GM23338 (cell line): Measurements from ENCODE around the gene CLDN16. TPM values are rescaled to one million over a fixed set of nuclear protein-coding genes. Genes with fewer than 3 reads are reported as not detected.

Experiments used
- ATAC-seq: fragments of 200-7000 bp; cut with Tn5 transposase; 3 replicates; pipeline ENCODE4 v1.9.1; 2020
- DNase-seq: peaks from one replicate; pipeline ENCODE4 v3.0.0-alpha.2; 2015; ENCODE audit warnings: low spot score
- H2AFZ ChIP-seq: fragments of 200-600 bp; sonication (generic); 2 replicates; pipeline ENCODE4 v1.8.0; 2016; ENCODE audit warnings: antibody characterized with exemption, mild to moderate bottlenecking, moderate library complexity
- H3F3A ChIP-seq: fragments of 200-600 bp; sonication (generic); replicated peaks from 2 replicates; pipeline ENCODE4 v1.8.0; 2017; ENCODE audit warnings: antibody characterized with exemption, mixed run types, low read depth
- H3K27ac ChIP-seq: fragments of 200-600 bp; sonication (generic); 2 replicates; pipeline ENCODE4 v1.6.1; 2016; ENCODE audit warnings: low read depth
- H3K27me3 ChIP-seq: fragments of 200-600 bp; sonication (generic); 2 replicates; pipeline ENCODE4 v1.8.0; 2016; ENCODE audit warnings: mild to moderate bottlenecking, mixed run types, moderate library complexity; ENCODE audit not compliant: insufficient read depth
- H3K36me3 ChIP-seq: fragments of 200-600 bp; sonication (generic); 2 replicates; pipeline ENCODE4 v1.8.0; 2016; ENCODE audit warnings: mild to moderate bottlenecking; ENCODE audit not compliant: insufficient read depth
- H3K4me1 ChIP-seq: fragments of 200-600 bp; sonication (generic); 2 replicates; pipeline ENCODE4 v1.8.0; 2016; ENCODE audit warnings: mild to moderate bottlenecking, moderate library complexity; ENCODE audit not compliant: insufficient read depth
- H3K4me2 ChIP-seq: fragments of 200-600 bp; sonication (generic); 2 replicates; pipeline ENCODE4 v1.7.1; 2017; ENCODE audit warnings: mixed run types
- H3K4me3 ChIP-seq: fragments of 200-600 bp; sonication (generic); 2 replicates; pipeline ENCODE4 v1.6.1; 2016; ENCODE audit warnings: mixed run types
- H3K79me2 ChIP-seq: fragments of 200-600 bp; sonication (generic); replicated peaks from 2 replicates; pipeline ENCODE4 v1.8.0; 2017; ENCODE audit warnings: mild to moderate bottlenecking; ENCODE audit not compliant: insufficient read depth
- H3K9me2 ChIP-seq: fragments of 200-600 bp; sonication (generic); 2 replicates; pipeline ENCODE4 v1.8.0; 2017; ENCODE audit not compliant: insufficient read depth
- H4K20me1 ChIP-seq: fragments of 200-600 bp; sonication (generic); replicated peaks from 2 replicates; pipeline ENCODE4 v1.8.0; 2017; ENCODE audit warnings: mild to moderate bottlenecking; ENCODE audit not compliant: insufficient read depth
- H3K27ac Mint-ChIP-seq: 2 replicates; pipeline ENCODE4 v1.8.0; 2020; ENCODE audit warnings: inconsistent platforms, mild to moderate bottlenecking, moderate library complexity, mixed read lengths
- H3K27me3 Mint-ChIP-seq: 3 replicates; pipeline ENCODE4 v1.8.0; 2022; ENCODE audit warnings: low read depth, mild to moderate bottlenecking, moderate library complexity, mixed read lengths, inconsistent platforms; ENCODE audit not compliant: insufficient read depth, poor library complexity
- H3K36me3 Mint-ChIP-seq: 3 replicates; pipeline ENCODE4 v1.8.0; 2021; ENCODE audit warnings: low read depth, mild to moderate bottlenecking, inconsistent platforms, moderate library complexity, mixed read lengths
- H3K4me1 Mint-ChIP-seq: 3 replicates; pipeline ENCODE4 v1.8.0; 2020; ENCODE audit warnings: mild to moderate bottlenecking, inconsistent platforms, mixed read lengths
- H3K4me3 Mint-ChIP-seq: 3 replicates; pipeline ENCODE4 v1.8.0; 2021; ENCODE audit warnings: moderate library complexity, mild to moderate bottlenecking, inconsistent platforms, mixed read lengths
- H3K9me3 Mint-ChIP-seq: 3 replicates; pipeline ENCODE4 v1.8.0; 2020; ENCODE audit warnings: moderate library complexity, mild to moderate bottlenecking, inconsistent platforms, mixed read lengths
- EZH2 ChIP-seq: fragments of 200-600 bp; sonication (generic); IDR thresholded peaks from one replicate; pipeline ENCODE4 v1.8.0; 2017; ENCODE audit warnings: antibody characterized with exemption, mild to moderate bottlenecking, low read depth; ENCODE audit not compliant: unreplicated experiment
- EZH2phosphoT487 ChIP-seq: fragments of 200-600 bp; sonication (generic); IDR thresholded peaks from one replicate; pipeline ENCODE4 v1.8.1; 2018; ENCODE audit warnings: antibody characterized with exemption; ENCODE audit not compliant: unreplicated experiment
- JUNB ChIP-seq: IDR thresholded peaks from one replicate; pipeline ENCODE4 v1.6.1; 2016; ENCODE audit warnings: antibody characterized with exemption; ENCODE audit not compliant: unreplicated experiment
- POLR2AphosphoS5 ChIP-seq: IDR thresholded peaks from 2 replicates; pipeline ENCODE4 v1.6.1; 2016; ENCODE audit warnings: antibody characterized with exemption, low read depth
- STAT1 ChIP-seq: IDR thresholded peaks from one replicate; pipeline ENCODE4 v1.6.1; 2016; ENCODE audit warnings: antibody characterized with exemption; ENCODE audit not compliant: unreplicated experiment
- ZNF114 ChIP-seq: fragments of 250-450 bp; sonication (Bioruptor Pico); IDR thresholded peaks from 2 replicates; pipeline ENCODE4 v1.5.0; 2020; ENCODE audit warnings: mild to moderate bottlenecking, moderate library complexity
- ZNF331 ChIP-seq: fragments of 250-450 bp; sonication (Bioruptor Pico); IDR thresholded peaks from 2 replicates; pipeline ENCODE4 v1.5.0; 2020; ENCODE audit warnings: low read depth, mild to moderate bottlenecking, moderate library complexity
- polyA plus RNA-seq: library from polyadenylated mRNA; unstranded; fragments of >200 nt; fragmentation: Nextera tagmentation; extraction: Ambion mirVana; gene quantifications from 2 replicates; pipeline ENCODE4 v1.2.1, GENCODE V29; 2016
- total RNA-seq: library from RNA; depleted of rRNA; stranded (reverse); fragments of >200 nt; shearing (Covaris generic); gene quantifications from 2 replicates; pipeline ENCODE4 v1.2.3, GENCODE V29; 2014
- TF ChIP-seq, protein P1 (sequence below), 2 experiments: fragments of 200-600 bp in 1 of 2; sonication (generic) in 1 of 2; conservative IDR thresholded peaks; 2 replicates each; pipeline versions ENCODE4 v1.5.1 to v1.6.1; 2016 to 2017; ENCODE audit warnings: antibody characterized with exemption in 2 of 2, low read depth in 2 of 2, mild to moderate bottlenecking in 2 of 2, moderate library complexity in 1 of 2
- TF ChIP-seq, protein P2 (sequence below): fragments of 250-450 bp; sonication (Bioruptor Pico); IDR thresholded peaks from 2 replicates; pipeline ENCODE4 v1.5.0; 2020; ENCODE audit warnings: mild to moderate bottlenecking, moderate library complexity

CLDN16 gene
- total and polyA plus RNA-seq, 2 experiments from 2014 or later, result 0.06 TPM; not detected in 1

DNA sequence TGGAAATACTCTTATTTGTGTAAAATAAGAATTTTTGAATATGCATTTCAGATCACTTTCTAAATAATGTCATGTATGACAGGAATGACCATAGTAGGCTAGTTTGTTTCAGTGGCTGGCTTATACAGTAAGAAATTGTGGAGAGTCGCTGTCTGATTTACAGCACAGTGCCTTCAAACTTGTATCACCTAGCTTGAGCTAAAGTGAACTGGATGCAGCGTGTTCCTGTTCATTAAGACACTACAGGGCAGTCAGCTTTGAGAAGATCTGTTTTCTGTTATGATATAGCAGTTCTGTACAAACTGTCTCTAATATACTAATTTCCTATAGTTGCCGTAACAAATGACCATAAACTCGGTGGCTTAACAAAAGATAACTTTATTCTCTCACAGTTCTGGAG lies 9.9 kb downstream of the CLDN16 start (continued):
- TF ChIP-seq, protein P1, sequence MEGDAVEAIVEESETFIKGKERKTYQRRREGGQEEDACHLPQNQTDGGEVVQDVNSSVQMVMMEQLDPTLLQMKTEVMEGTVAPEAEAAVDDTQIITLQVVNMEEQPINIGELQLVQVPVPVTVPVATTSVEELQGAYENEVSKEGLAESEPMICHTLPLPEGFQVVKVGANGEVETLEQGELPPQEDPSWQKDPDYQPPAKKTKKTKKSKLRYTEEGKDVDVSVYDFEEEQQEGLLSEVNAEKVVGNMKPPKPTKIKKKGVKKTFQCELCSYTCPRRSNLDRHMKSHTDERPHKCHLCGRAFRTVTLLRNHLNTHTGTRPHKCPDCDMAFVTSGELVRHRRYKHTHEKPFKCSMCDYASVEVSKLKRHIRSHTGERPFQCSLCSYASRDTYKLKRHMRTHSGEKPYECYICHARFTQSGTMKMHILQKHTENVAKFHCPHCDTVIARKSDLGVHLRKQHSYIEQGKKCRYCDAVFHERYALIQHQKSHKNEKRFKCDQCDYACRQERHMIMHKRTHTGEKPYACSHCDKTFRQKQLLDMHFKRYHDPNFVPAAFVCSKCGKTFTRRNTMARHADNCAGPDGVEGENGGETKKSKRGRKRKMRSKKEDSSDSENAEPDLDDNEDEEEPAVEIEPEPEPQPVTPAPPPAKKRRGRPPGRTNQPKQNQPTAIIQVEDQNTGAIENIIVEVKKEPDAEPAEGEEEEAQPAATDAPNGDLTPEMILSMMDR (conservative IDR thresholded peaks at IDR 0.05; ENCODE audit: low read depth in 2 of 2), result no peak

DNA sequence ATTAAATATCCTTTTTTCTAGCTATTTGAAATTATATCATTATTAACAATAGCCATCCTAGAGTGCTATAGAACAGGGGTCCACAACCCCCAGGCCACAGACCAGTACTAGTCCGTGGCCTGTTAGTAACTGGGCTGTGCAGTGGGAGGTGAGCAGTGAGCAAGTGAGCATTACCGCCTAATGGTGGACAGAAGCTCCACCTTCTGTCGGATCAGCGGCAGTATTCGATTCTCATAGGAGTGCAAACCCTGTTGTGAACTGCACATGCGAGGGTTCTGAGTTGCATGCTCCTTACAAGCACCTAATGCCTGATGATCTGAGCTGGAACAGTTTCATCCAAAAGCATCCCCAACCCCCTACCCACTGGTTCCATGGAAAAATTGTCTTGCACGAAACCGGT lies 11.7 kb downstream of the CLDN16 start:
- no peaks in the 10 kb centered on the region for H3K4me1 ChIP-seq
- no peak overlapping the region for H3K4me3 Mint-ChIP-seq

DNA sequence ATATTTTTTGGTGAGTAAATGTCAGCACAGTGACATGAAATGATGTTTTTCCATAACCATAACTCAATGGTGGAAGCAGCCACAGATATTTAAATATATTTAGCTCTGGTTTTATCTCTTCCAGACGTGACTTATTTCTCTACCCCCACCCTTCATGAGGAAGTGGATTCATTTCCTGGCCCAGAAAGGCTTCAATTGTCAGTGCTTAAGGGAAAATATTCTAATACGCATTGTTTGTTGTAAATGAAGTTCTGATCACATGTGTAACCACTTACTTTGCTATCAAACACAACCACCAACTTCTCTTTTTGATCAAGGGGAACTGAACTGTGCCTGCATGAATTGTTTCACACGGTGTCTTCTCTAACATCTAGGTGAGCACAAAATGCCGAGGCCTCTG lies 14.0 kb downstream of the CLDN16 start:
- Histone ChIP-seq H4K20me1 (no peaks in the 10 kb centered on the region), H3K9me2 (no peaks in the 10 kb centered on the region), H2AFZ (no peak overlapping the region), H3K27me3 (no peaks in the 10 kb centered on the region), H3K4me2 (no peak overlapping the region), H3K79me2 (no peaks in the 10 kb centered on the region), H3K4me3 (no peak overlapping the region), H3F3A (no peaks in the 10 kb centered on the region), H3K27ac (no peak overlapping the region), H3K4me1 (no peaks in the 10 kb centered on the region), H3K36me3 (no peaks in the 10 kb centered on the region)
- H3K36me3 Mint-ChIP-seq, result no peaks in the 10 kb centered on the region
- no peak overlapping the region for H3K4me3 Mint-ChIP-seq
- H3K9me3 Mint-ChIP-seq, result no peaks in the 10 kb centered on the region
- ATAC-seq, result no peak
- peaks cover 1% of the 10 kb centered on the region for H3K27me3 Mint-ChIP-seq
- peak overlapping the region; percentile 59; the same call in 1 of the 2 replicates for H3K27ac Mint-ChIP-seq
- no peak for DNase-seq
- no peaks in the 10 kb centered on the region for H3K4me1 Mint-ChIP-seq
- no peak for TF ChIP-seq JUNB
- TF ChIP-seq, protein P2, sequence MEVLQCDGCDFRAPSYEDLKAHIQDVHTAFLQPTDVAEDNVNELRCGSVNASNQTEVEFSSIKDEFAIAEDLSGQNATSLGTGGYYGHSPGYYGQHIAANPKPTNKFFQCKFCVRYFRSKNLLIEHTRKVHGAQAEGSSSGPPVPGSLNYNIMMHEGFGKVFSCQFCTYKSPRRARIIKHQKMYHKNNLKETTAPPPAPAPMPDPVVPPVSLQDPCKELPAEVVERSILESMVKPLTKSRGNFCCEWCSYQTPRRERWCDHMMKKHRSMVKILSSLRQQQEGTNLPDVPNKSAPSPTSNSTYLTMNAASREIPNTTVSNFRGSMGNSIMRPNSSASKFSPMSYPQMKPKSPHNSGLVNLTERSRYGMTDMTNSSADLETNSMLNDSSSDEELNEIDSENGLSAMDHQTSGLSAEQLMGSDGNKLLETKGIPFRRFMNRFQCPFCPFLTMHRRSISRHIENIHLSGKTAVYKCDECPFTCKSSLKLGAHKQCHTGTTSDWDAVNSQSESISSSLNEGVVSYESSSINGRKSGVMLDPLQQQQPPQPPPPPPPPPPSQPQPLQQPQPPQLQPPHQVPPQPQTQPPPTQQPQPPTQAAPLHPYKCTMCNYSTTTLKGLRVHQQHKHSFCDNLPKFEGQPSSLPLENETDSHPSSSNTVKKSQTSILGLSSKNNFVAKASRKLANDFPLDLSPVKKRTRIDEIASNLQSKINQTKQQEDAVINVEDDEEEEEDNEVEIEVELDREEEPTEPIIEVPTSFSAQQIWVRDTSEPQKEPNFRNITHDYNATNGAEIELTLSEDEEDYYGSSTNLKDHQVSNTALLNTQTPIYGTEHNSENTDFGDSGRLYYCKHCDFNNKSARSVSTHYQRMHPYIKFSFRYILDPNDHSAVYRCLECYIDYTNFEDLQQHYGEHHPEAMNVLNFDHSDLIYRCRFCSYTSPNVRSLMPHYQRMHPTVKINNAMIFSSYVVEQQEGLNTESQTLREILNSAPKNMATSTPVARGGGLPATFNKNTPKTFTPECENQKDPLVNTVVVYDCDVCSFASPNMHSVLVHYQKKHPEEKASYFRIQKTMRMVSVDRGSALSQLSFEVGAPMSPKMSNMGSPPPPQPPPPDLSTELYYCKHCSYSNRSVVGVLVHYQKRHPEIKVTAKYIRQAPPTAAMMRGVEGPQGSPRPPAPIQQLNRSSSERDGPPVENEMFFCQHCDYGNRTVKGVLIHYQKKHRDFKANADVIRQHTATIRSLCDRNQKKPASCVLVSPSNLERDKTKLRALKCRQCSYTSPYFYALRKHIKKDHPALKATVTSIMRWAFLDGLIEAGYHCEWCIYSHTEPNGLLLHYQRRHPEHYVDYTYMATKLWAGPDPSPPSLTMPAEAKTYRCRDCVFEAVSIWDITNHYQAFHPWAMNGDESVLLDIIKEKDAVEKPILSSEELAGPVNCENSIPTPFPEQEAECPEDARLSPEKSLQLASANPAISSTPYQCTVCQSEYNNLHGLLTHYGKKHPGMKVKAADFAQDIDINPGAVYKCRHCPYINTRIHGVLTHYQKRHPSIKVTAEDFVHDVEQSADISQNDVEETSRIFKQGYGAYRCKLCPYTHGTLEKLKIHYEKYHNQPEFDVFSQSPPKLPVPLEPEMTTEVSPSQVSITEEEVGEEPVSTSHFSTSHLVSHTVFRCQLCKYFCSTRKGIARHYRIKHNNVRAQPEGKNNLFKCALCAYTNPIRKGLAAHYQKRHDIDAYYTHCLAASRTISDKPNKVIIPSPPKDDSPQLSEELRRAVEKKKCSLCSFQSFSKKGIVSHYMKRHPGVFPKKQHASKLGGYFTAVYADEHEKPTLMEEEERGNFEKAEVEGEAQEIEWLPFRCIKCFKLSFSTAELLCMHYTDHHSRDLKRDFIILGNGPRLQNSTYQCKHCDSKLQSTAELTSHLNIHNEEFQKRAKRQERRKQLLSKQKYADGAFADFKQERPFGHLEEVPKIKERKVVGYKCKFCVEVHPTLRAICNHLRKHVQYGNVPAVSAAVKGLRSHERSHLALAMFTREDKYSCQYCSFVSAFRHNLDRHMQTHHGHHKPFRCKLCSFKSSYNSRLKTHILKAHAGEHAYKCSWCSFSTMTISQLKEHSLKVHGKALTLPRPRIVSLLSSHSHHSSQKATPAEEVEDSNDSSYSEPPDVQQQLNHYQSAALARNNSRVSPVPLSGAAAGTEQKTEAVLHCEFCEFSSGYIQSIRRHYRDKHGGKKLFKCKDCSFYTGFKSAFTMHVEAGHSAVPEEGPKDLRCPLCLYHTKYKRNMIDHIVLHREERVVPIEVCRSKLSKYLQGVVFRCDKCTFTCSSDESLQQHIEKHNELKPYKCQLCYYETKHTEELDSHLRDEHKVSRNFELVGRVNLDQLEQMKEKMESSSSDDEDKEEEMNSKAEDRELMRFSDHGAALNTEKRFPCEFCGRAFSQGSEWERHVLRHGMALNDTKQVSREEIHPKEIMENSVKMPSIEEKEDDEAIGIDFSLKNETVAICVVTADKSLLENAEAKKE, result no peak
- no peak for TF ChIP-seq POLR2AphosphoS5
- no peak for TF ChIP-seq EZH2
- no peak for TF ChIP-seq STAT1
- no peak for TF ChIP-seq ZNF114 (CRISPR knock-in tag)
- TF ChIP-seq EZH2phosphoT487, result no peak

More for the DNA sequence above, 11.7 kb downstream of the CLDN16 start:
- Histone ChIP-seq H3K27ac (no peak overlapping the region), H3K4me3 (no peak overlapping the region), H2AFZ (peak overlapping the region; percentile 18; the same call in 1 of the 2 replicates), H4K20me1 (no peaks in the 10 kb centered on the region), H3K36me3 (no peaks in the 10 kb centered on the region), H3K4me2 (no peak overlapping the region), H3K9me2 (no peaks in the 10 kb centered on the region), H3F3A (no peaks in the 10 kb centered on the region), H3K79me2 (no peaks in the 10 kb centered on the region), H3K27me3 (no peaks in the 10 kb centered on the region)
- Mint-ChIP-seq H3K36me3 (no peaks in the 10 kb centered on the region), H3K27me3 (peaks cover 1% of the 10 kb centered on the region), H3K4me1 (no peaks in the 10 kb centered on the region), H3K9me3 (no peaks in the 10 kb centered on the region), H3K27ac (no peak overlapping the region)
- ATAC-seq (no peak), DNase-seq (no peak)
- TF ChIP-seq EZH2 (no peak), ZNF331 (no peak), EZH2phosphoT487 (no peak)
- TF ChIP-seq, protein P1 (conservative IDR thresholded peaks at IDR 0.05; ENCODE audit: low read depth in 2 of 2), result peak in 1 of 2 experiments; percentile 43; a peak in 2 of 4 replicates
